H9 (cell line): ENCODE measurements around the gene SMYD2. TPM values are rescaled to one million over a fixed set of nuclear protein-coding genes. Genes with fewer than 3 reads are reported as not detected.

Source experiments
- DNase-seq: peaks from one replicate; pipeline ENCODE4 v3.0.0-alpha.2; 2017
- H2AFZ ChIP-seq: one replicate; pipeline ENCODE4 v1.6.1; 2013; ENCODE audit warnings: mild to moderate bottlenecking, low read length, control low read depth, moderate library complexity
- H2AK5ac ChIP-seq: 2 replicates; pipeline ENCODE4 v1.6.1; 2013; ENCODE audit warnings: low read length, control low read depth, mixed read lengths; ENCODE audit not compliant: insufficient read length
- H2BK120ac ChIP-seq: one replicate; pipeline ENCODE4 v1.6.1; 2013; ENCODE audit warnings: low read depth, mild to moderate bottlenecking, low read length, control low read depth, inconsistent platforms; ENCODE audit not compliant: poor library complexity, severe bottlenecking
- H2BK12ac ChIP-seq: 2 replicates; pipeline ENCODE4 v1.6.1; 2013; ENCODE audit warnings: low read length, control low read depth, mixed read lengths, low read depth; ENCODE audit not compliant: insufficient read length
- H2BK15ac ChIP-seq: 2 replicates; pipeline ENCODE4 v1.6.1; 2013; ENCODE audit warnings: low read depth, low read length, control low read depth
- H2BK20ac ChIP-seq: one replicate; pipeline ENCODE4 v1.6.1; 2013; ENCODE audit warnings: low read depth, mild to moderate bottlenecking, low read length, control low read depth, inconsistent platforms; ENCODE audit not compliant: poor library complexity, severe bottlenecking
- H2BK5ac ChIP-seq: 2 replicates; pipeline ENCODE4 v1.6.1; 2013; ENCODE audit warnings: low read length, control low read depth, mixed read lengths; ENCODE audit not compliant: insufficient read length
- H3K14ac ChIP-seq: 2 replicates; pipeline ENCODE4 v1.6.1; 2013; ENCODE audit warnings: low read length, control low read depth; ENCODE audit not compliant: insufficient read depth
- H3K18ac ChIP-seq: 2 replicates; pipeline ENCODE4 v1.6.1; 2013; ENCODE audit warnings: low read depth, mild to moderate bottlenecking, mixed read lengths, low read length, control low read depth; ENCODE audit not compliant: insufficient read length
- H3K23ac ChIP-seq: 2 replicates; pipeline ENCODE4 v1.6.1; 2013; ENCODE audit warnings: low read length, control low read depth, mixed read lengths, low read depth; ENCODE audit not compliant: insufficient read length
- H3K23me2 ChIP-seq: 2 replicates; pipeline ENCODE4 v1.6.1; 2013; ENCODE audit warnings: low read depth, mild to moderate bottlenecking, mixed read lengths, low read length, control low read depth; ENCODE audit not compliant: insufficient read length, poor library complexity, severe bottlenecking
- H3K27ac ChIP-seq: 2 replicates; pipeline ENCODE4 v1.5.1; 2013; ENCODE audit warnings: low read length, control low read depth, mixed read lengths, low read depth; ENCODE audit not compliant: insufficient read length
- H3K27me3 ChIP-seq: 2 replicates; pipeline ENCODE4 v1.6.1; 2013; ENCODE audit warnings: low read length, control low read depth, inconsistent platforms; ENCODE audit not compliant: insufficient read depth
- H3K4ac ChIP-seq: 2 replicates; pipeline ENCODE4 v1.6.1; 2013; ENCODE audit warnings: low read depth, mild to moderate bottlenecking, control low read depth, inconsistent platforms, low read length, moderate library complexity
- H3K4me1 ChIP-seq: 2 replicates; pipeline ENCODE4 v1.6.1; 2013; ENCODE audit warnings: low read length, control low read depth, inconsistent platforms; ENCODE audit not compliant: insufficient read depth
- H3K4me2 ChIP-seq: 2 replicates; pipeline ENCODE4 v1.6.1; 2013; ENCODE audit warnings: low read length, control low read depth, mixed read lengths; ENCODE audit not compliant: insufficient read length, insufficient read depth
- H3K56ac ChIP-seq: 2 replicates; pipeline ENCODE4 v1.6.1; 2013; ENCODE audit warnings: low read depth, mild to moderate bottlenecking, mixed read lengths, low read length, control low read depth; ENCODE audit not compliant: insufficient read length
- H3K79me1 ChIP-seq: 2 replicates; pipeline ENCODE4 v1.6.1; 2013; ENCODE audit warnings: low read depth, mild to moderate bottlenecking, moderate library complexity, low read length, control low read depth, inconsistent platforms; ENCODE audit not compliant: insufficient read depth, poor library complexity, severe bottlenecking
- H3K79me2 ChIP-seq: 2 replicates; pipeline ENCODE4 v1.6.1; 2013; ENCODE audit warnings: low read length, control low read depth, inconsistent platforms; ENCODE audit not compliant: insufficient read depth
- H3K9ac ChIP-seq: 2 replicates; pipeline ENCODE4 v1.6.1; 2013; ENCODE audit warnings: low read length, control low read depth, mixed read lengths; ENCODE audit not compliant: insufficient read length; ENCODE audit errors: extremely low read depth
- H3K9me3 ChIP-seq: one replicate; pipeline ENCODE4 v1.6.1; 2013; ENCODE audit warnings: low read depth, low read length, inconsistent platforms; ENCODE audit not compliant: control insufficient read depth
- H3T11ph ChIP-seq: one replicate; pipeline ENCODE4 v1.6.1; 2013; ENCODE audit warnings: mild to moderate bottlenecking, low read length, control low read depth, inconsistent platforms
- H4K20me1 ChIP-seq: one replicate; pipeline ENCODE4 v1.6.1; 2013; ENCODE audit not compliant: control insufficient read depth, insufficient read length, insufficient read depth
- H4K5ac ChIP-seq: 2 replicates; pipeline ENCODE4 v1.6.1; 2013; ENCODE audit warnings: low read depth, mild to moderate bottlenecking, mixed read lengths, low read length, control low read depth; ENCODE audit not compliant: insufficient read length
- H4K8ac ChIP-seq: replicated peaks from 2 replicates; pipeline ENCODE4 v1.6.1; 2013; ENCODE audit warnings: low read length, control low read depth, mixed read lengths, low read depth; ENCODE audit not compliant: insufficient read length
- H4K91ac ChIP-seq: 2 replicates; pipeline ENCODE4 v1.6.1; 2013; ENCODE audit warnings: low read depth, mild to moderate bottlenecking, moderate library complexity, mixed read lengths, low read length, control low read depth; ENCODE audit not compliant: insufficient read length
- H3K27ac Mint-ChIP-seq, 3 experiments: 2 replicates in 2 of 3; 3 replicates in 1 of 3; pipeline ENCODE4 v1.8.0; 2020 to 2021; ENCODE audit warnings: mixed read lengths in 3 of 3, mild to moderate bottlenecking in 1 of 3, moderate library complexity in 1 of 3
- H3K27me3 Mint-ChIP-seq: 2 replicates; pipeline ENCODE4 v1.8.0; 2021; ENCODE audit warnings: low read depth, mild to moderate bottlenecking, moderate library complexity, mixed read lengths
- H3K36me3 Mint-ChIP-seq, 3 experiments: 2 replicates in 2 of 3; 3 replicates in 1 of 3; pipeline ENCODE4 v1.8.0; 2020 to 2021; ENCODE audit warnings: low read depth in 3 of 3, mixed read lengths in 3 of 3; ENCODE audit not compliant: insufficient read depth in 1 of 3
- H3K4me1 Mint-ChIP-seq, 2 experiments: 2 replicates each; pipeline ENCODE4 v1.8.0; 2020; ENCODE audit warnings: mixed read lengths in 2 of 2
- H3K4me3 Mint-ChIP-seq, 2 experiments: 2 replicates in 1 of 2; 3 replicates in 1 of 2; pipeline ENCODE4 v1.8.0; 2020 to 2021; ENCODE audit warnings: mild to moderate bottlenecking in 2 of 2, mixed read lengths in 2 of 2, moderate library complexity in 1 of 2
- H3K9me3 Mint-ChIP-seq, 2 experiments: 2 replicates in 1 of 2; 3 replicates in 1 of 2; pipeline ENCODE4 v1.8.0; 2020; ENCODE audit warnings: mild to moderate bottlenecking in 2 of 2, mixed read lengths in 2 of 2, moderate library complexity in 1 of 2
- CTCF ChIP-seq: fragments of 200-600 bp; sonication (generic); conservative IDR thresholded peaks from 3 replicates; pipeline ENCODE4 v1.8.0; 2021; ENCODE audit warnings: antibody characterized with exemption, mild to moderate bottlenecking
- WGBS: extraction: QIAGEN DNeasy Blood & Tissue Kit; methylation state at CpG from one replicate; pipeline ENCODE4 v1.1.7; 2013; ENCODE audit warnings: missing lambda C conversion rate, low lambda C conversion rate, mixed read lengths; ENCODE audit not compliant: insufficient read length; ENCODE audit errors: extremely low coverage; 5-methylcytosine and 5-hydroxymethylcytosine counted together
- total RNA-seq: library from RNA; stranded (reverse); gene quantifications from 2 replicates; pipeline ENCODE4 v1.2.1, GENCODE V29; 2021

Gene SMYD2
- total RNA-seq, 1 experiment from 2014 or later = 10.9 TPM

GRCh38 chr1:214244841-214245240 is 36.1 kb upstream of the SMYD2 start:
- H4K5ac ChIP-seq = no peak overlapping the region
- H2BK15ac ChIP-seq = no peak overlapping the region
- H3K9ac ChIP-seq = no peak overlapping the region
- H3T11ph ChIP-seq = no peak overlapping the region
- TF ChIP-seq CTCF = no peak
- H3K79me1 ChIP-seq = no peaks in the 10 kb centered on the region
- no peaks in the 10 kb centered on the region for H3K27me3 ChIP-seq
- H3K4ac ChIP-seq = no peak overlapping the region
- H3K27me3 Mint-ChIP-seq = peaks cover 1% of the 10 kb centered on the region; the same call in 1 of the 2 replicates
- H3K23ac ChIP-seq = no peak overlapping the region
- H2BK12ac ChIP-seq = no peak overlapping the region
- no peak overlapping the region for H4K91ac ChIP-seq
- peaks cover 14 to 17% of the 10 kb centered on the region in 2 experiments for H3K4me1 Mint-ChIP-seq
- no peak overlapping the region for H4K8ac ChIP-seq
- H3K4me3 Mint-ChIP-seq = no peak overlapping the region
- H2BK5ac ChIP-seq = no peak overlapping the region
- H3K4me2 ChIP-seq = no peak overlapping the region
- no peak overlapping the region for H2BK120ac ChIP-seq
- H3K9me3 ChIP-seq = no peaks in the 10 kb centered on the region
- no peak overlapping the region for H3K27ac ChIP-seq
- no peaks in the 10 kb centered on the region for H3K23me2 ChIP-seq
- no peak overlapping the region for H3K27ac Mint-ChIP-seq
- H4K20me1 ChIP-seq = no peaks in the 10 kb centered on the region
- H3K56ac ChIP-seq = no peak overlapping the region
- H3K18ac ChIP-seq = no peak overlapping the region
- H3K14ac ChIP-seq = no peak overlapping the region
- no peaks in the 10 kb centered on the region; a peak in 1 of 7 replicates for H3K36me3 Mint-ChIP-seq
- H2AFZ ChIP-seq = no peak overlapping the region
- no peak for DNase-seq
- H2AK5ac ChIP-seq = no peak overlapping the region
- no peaks in the 10 kb centered on the region for H3K79me2 ChIP-seq
- no CpG with 5 or more reads among the region's 2 CpGs for WGBS
- H3K4me1 ChIP-seq = peaks cover 12% of the 10 kb centered on the region
- H3K9me3 Mint-ChIP-seq = no peaks in the 10 kb centered on the region
- no peak overlapping the region for H2BK20ac ChIP-seq
